Lower leg skin (tissue), 3 donors: Measurements from ENCODE around the gene CNTNAP5.

Experiments
- CTCF ChIP-seq, 3 donors: fragments of 450-650 bp; IDR thresholded peaks; one replicate each; pipeline ENCODE4 v1.5.1; 2016; ENCODE audit warnings: antibody characterized with exemption in 3 of 3, mild to moderate bottlenecking in 3 of 3, moderate library complexity in 2 of 3
- POLR2A ChIP-seq, 2 donors: fragments of 450-650 bp; IDR thresholded peaks; one replicate each; pipeline ENCODE4 v1.6.1; 2016 to 2017; ENCODE audit warnings: antibody characterized with exemption in 2 of 2, mild to moderate bottlenecking in 1 of 2, moderate library complexity in 1 of 2

- TF ChIP-seq POLR2A (IDR thresholded peaks at IDR 0.05) (no peak), CTCF (IDR thresholded peaks at IDR 0.05) (no peak)
Observed at GRCh38 chr2:124328397-124328796, 303.3 kb downstream of the CNTNAP5 start.
